Measurements from ENCODE around the gene GPRIN3. TPM values are rescaled to one million over a fixed set of nuclear protein-coding genes. Genes with fewer than 3 reads are reported as not detected.

GPRIN3 gene
- total and polyA plus RNA-seq, 5 donors from 2014 or later: 11.7 to 78.9 (median 12.9) TPM

DNA sequence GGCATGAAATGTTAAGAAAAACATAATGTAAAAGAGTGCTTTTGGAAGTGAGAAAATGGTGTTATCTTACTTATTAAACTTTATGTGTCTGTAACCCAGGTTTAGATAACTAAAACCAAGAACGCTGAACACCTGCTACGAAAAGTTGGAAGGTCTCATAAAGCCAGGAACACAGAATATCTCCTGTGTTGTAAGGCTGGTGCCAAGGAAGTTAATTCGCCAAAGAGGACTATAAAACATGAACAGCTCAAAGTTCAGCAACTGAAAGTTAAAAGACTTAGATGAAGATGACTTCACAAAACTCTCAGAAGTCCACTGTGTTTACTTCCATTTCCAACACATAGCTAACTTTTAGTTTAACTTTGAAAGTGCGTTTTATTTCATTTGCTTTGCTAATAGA is 54.3 kb downstream of the GPRIN3 start:
- H3K4me3 Mint-ChIP-seq: no peak overlapping the region
- Histone ChIP-seq H3K27ac (ENCODE audit: insufficient read depth, low read length, poor library complexity, severe bottlenecking) (peak overlapping the region; percentile 24), H3K27me3 (ENCODE audit: control insufficient read depth, insufficient read depth, low read length) (no peaks in the 10 kb centered on the region), H3K4me1 (ENCODE audit: control insufficient read depth, insufficient read depth, low read length, poor library complexity, severe bottlenecking) (peaks cover 33% of the 10 kb centered on the region), H3K36me3 (ENCODE audit: control insufficient read depth, insufficient read depth, low read length) (peaks cover 18% of the 10 kb centered on the region), H3K4me3 (ENCODE audit: low read depth, low read length) (no peak overlapping the region), H3K9me3 (ENCODE audit: control insufficient read depth in 2 of 2, low read length in 2 of 2) (no peaks in the 10 kb centered on the region)
- DNase-seq (no peak), ATAC-seq (ENCODE audit: low read depth in 2 of 2) (no peak)
- H3K4me1 Mint-ChIP-seq: peaks cover 48 to 77% (median 66%) of the 10 kb centered on the region in 4 donors
- peaks cover 21% of the 10 kb centered on the region for H3K36me3 Mint-ChIP-seq
- H3K27me3 Mint-ChIP-seq: no peaks in the 10 kb centered on the region
- no peaks in the 10 kb centered on the region for H3K9me3 Mint-ChIP-seq
- peak overlapping the region in 2 of 3 donors; percentile 7 to 96 for H3K27ac Mint-ChIP-seq

DNA sequence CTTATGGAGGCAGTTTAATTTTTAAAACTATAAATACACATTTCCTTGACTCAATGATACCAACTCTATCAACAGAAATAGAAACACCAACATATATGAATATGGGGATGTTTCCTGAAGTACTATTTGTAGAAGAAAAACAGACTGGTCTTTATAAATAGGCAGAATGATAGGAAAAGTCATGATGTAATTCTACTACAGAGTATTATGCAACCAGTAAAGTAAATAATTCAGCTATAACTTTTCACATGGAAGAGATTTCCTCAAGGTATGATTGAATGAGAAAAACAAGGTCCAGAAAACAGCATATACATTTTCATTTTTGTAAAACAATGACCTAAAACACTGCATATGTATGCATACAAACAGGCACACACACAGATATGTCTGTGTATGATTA is 56.2 kb downstream of the GPRIN3 start:
- Histone ChIP-seq H3K27me3 (ENCODE audit: control insufficient read depth, insufficient read depth, low read length) (no peaks in the 10 kb centered on the region), H3K27ac (ENCODE audit: insufficient read depth, low read length, poor library complexity, severe bottlenecking) (no peak overlapping the region), H3K9me3 (ENCODE audit: control insufficient read depth in 2 of 2, low read length in 2 of 2) (no peaks in the 10 kb centered on the region), H3K4me1 (ENCODE audit: control insufficient read depth, insufficient read depth, low read length, poor library complexity, severe bottlenecking) (peaks cover 13% of the 10 kb centered on the region), H3K36me3 (ENCODE audit: control insufficient read depth, insufficient read depth, low read length) (peaks cover 31% of the 10 kb centered on the region), H3K4me3 (ENCODE audit: low read depth, low read length) (no peak overlapping the region)
- ATAC-seq (ENCODE audit: low read depth in 2 of 2) (no peak), DNase-seq (no peak)
- Mint-ChIP-seq H3K27me3 (no peaks in the 10 kb centered on the region), H3K9me3 (no peaks in the 10 kb centered on the region), H3K4me3 (no peak overlapping the region), H3K36me3 (peaks cover 35% of the 10 kb centered on the region), H3K27ac (peak overlapping the region in 2 of 3 donors; percentile 1 to 87), H3K4me1 (peaks cover 47 to 76% (median 59%) of the 10 kb centered on the region in 4 donors)

DNA sequence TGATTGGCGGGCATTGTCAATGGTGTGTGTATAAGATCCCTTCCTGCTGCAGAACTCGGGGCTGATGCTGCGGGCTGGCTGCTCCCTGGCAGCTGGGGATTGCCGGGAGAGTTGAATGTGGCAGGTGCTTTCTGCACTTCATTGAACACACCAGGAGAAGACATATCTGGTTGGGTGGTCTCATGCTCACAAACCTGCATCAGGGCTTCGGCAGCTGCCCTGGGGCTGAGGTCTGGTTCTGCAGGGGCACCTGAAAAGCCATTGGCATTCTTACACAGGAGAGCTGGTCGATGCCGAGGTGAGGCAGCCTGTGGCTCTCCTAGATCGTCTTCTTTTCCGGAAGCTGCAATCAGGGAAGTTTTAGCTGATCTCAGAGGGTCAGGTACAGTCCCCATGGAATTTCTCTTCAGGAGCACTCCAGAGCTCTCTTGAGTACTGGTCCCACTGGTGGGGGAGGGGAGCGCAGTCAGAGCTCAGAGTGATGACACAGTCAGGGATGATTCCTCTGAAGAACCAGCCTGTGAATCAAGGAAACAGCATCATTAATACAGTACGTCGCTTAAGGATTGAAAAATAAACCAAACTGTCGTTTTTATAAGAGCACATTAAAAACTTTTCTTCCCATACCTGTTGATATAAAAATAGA is 57.8 kb downstream of the GPRIN3 start:
- ATAC-seq (ENCODE audit: low read depth in 2 of 2) (no peak), DNase-seq (no peak)
- Mint-ChIP-seq H3K9me3 (no peaks in the 10 kb centered on the region), H3K4me3 (no peak overlapping the region), H3K4me1 (peaks cover 46 to 77% (median 59%) of the 10 kb centered on the region in 4 donors), H3K27ac (peak overlapping the region in 1 of 3 donors; percentile 42), H3K36me3 (peaks cover 34% of the 10 kb centered on the region), H3K27me3 (no peaks in the 10 kb centered on the region)
- Histone ChIP-seq H3K4me1 (ENCODE audit: control insufficient read depth, insufficient read depth, low read length, poor library complexity, severe bottlenecking) (peaks cover 16% of the 10 kb centered on the region), H3K27me3 (ENCODE audit: control insufficient read depth, insufficient read depth, low read length) (no peaks in the 10 kb centered on the region), H3K36me3 (ENCODE audit: control insufficient read depth, insufficient read depth, low read length) (peaks cover 36% of the 10 kb centered on the region), H3K27ac (ENCODE audit: insufficient read depth, low read length, poor library complexity, severe bottlenecking) (no peak overlapping the region), H3K4me3 (ENCODE audit: low read depth, low read length) (no peak overlapping the region), H3K9me3 (ENCODE audit: control insufficient read depth in 2 of 2, low read length in 2 of 2) (no peaks in the 10 kb centered on the region)

DNA sequence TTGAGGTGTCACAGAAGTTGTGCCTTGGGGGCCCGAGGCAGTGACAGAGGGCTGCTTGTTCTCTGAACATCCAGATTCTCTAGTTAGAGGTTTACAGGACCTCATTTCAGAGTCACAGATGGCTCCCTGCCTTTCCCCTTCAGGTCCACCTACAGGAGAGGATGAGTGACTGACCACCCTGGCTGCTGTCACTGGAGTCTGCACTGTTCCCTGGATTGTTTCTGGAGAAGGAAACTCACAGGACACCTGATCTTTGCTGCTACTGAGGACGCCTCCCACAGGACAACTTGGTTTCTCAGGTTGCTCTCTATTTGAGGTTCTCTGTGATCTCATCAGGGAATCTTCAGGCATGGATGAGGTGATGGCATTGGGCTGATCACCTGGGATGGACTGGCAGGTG is 58.3 kb downstream of the GPRIN3 start:
- H3K27ac ChIP-seq (ENCODE audit: insufficient read depth, low read length, poor library complexity, severe bottlenecking): no peak overlapping the region
- Mint-ChIP-seq H3K4me1 (peaks cover 45 to 77% (median 58%) of the 10 kb centered on the region in 4 donors), H3K9me3 (no peaks in the 10 kb centered on the region), H3K36me3 (peaks cover 29% of the 10 kb centered on the region), H3K27ac (no peak overlapping the region), H3K27me3 (no peaks in the 10 kb centered on the region), H3K4me3 (no peak overlapping the region)
- no peak overlapping the region for H3K4me3 ChIP-seq (ENCODE audit: low read depth, low read length)
- no peaks in the 10 kb centered on the region for H3K27me3 ChIP-seq (ENCODE audit: control insufficient read depth, insufficient read depth, low read length)
- H3K36me3 ChIP-seq (ENCODE audit: control insufficient read depth, insufficient read depth, low read length): peaks cover 36% of the 10 kb centered on the region
- H3K9me3 ChIP-seq (ENCODE audit: control insufficient read depth in 2 of 2, low read length in 2 of 2): no peaks in the 10 kb centered on the region
- ATAC-seq (ENCODE audit: low read depth in 2 of 2) (no peak), DNase-seq (no peak)
- peaks cover 21% of the 10 kb centered on the region for H3K4me1 ChIP-seq (ENCODE audit: control insufficient read depth, insufficient read depth, low read length, poor library complexity, severe bottlenecking)

DNA sequence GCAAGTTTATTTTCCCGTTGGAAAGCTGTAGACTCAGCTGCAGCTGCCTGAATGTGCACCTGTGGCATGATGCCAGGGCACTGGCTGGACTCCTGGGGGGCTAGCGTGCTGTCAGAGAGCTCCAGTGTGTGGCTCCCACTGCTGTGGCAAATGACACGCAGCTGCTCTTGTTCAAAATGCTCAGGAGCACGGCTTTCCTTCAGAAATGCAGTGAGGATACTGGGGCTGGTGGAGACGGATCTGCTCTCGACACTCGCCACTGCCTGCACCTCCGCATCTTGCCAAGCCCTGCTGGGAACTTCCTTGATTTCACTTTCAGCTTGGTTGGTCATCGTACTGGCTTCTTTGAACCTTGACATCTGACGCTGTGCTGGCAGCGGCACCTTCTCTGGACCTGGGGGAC is 58.7 kb downstream of the GPRIN3 start:
- H3K9me3 Mint-ChIP-seq: no peaks in the 10 kb centered on the region
- no peaks in the 10 kb centered on the region for H3K27me3 Mint-ChIP-seq
- H3K27me3 ChIP-seq (ENCODE audit: control insufficient read depth, insufficient read depth, low read length): no peaks in the 10 kb centered on the region
- H3K27ac Mint-ChIP-seq: no peak overlapping the region
- DNase-seq (no peak), ATAC-seq (ENCODE audit: low read depth in 2 of 2) (no peak)
- no peak overlapping the region for H3K4me3 Mint-ChIP-seq
- H3K27ac ChIP-seq (ENCODE audit: insufficient read depth, low read length, poor library complexity, severe bottlenecking): no peak overlapping the region
- peaks cover 36% of the 10 kb centered on the region for H3K36me3 ChIP-seq (ENCODE audit: control insufficient read depth, insufficient read depth, low read length)
- H3K4me1 Mint-ChIP-seq: peaks cover 46 to 77% (median 55%) of the 10 kb centered on the region in 4 donors
- H3K9me3 ChIP-seq (ENCODE audit: control insufficient read depth in 2 of 2, low read length in 2 of 2): no peaks in the 10 kb centered on the region
- H3K36me3 Mint-ChIP-seq: peaks cover 27% of the 10 kb centered on the region
- H3K4me1 ChIP-seq (ENCODE audit: control insufficient read depth, insufficient read depth, low read length, poor library complexity, severe bottlenecking): peaks cover 25% of the 10 kb centered on the region
- H3K4me3 ChIP-seq (ENCODE audit: low read depth, low read length): no peak overlapping the region

DNA sequence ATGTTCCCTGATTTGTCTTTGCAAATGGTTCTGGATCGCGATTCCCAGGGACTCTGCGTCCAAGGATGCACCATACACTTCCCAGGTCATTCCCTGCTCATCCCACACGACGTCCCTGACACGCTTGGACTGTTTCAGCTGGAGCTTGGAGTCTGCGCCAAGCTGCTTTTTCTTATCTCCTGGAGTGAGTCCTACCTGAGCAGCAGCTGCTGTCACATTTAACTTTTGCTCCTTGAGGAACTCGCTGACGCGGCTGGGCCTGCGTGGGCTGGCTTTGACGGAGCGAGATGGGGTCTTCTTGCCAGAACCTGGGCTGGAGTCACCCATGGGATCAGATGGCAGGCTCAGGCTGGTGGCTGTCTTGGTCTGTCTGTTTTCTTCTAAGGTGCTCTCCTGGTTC is 59.6 kb downstream of the GPRIN3 start:
- Histone ChIP-seq H3K27me3 (ENCODE audit: control insufficient read depth, insufficient read depth, low read length) (no peaks in the 10 kb centered on the region), H3K4me1 (ENCODE audit: control insufficient read depth, insufficient read depth, low read length, poor library complexity, severe bottlenecking) (peaks cover 29% of the 10 kb centered on the region), H3K27ac (ENCODE audit: insufficient read depth, low read length, poor library complexity, severe bottlenecking) (no peak overlapping the region), H3K36me3 (ENCODE audit: control insufficient read depth, insufficient read depth, low read length) (peaks cover 36% of the 10 kb centered on the region), H3K4me3 (ENCODE audit: low read depth, low read length) (no peak overlapping the region), H3K9me3 (ENCODE audit: control insufficient read depth in 2 of 2, low read length in 2 of 2) (no peaks in the 10 kb centered on the region)
- Mint-ChIP-seq H3K27ac (peak overlapping the region in 1 of 3 donors; percentile 60), H3K4me1 (peaks cover 48 to 77% (median 56%) of the 10 kb centered on the region in 4 donors), H3K9me3 (no peaks in the 10 kb centered on the region), H3K27me3 (no peaks in the 10 kb centered on the region), H3K4me3 (peak overlapping the region in 1 of 4 donors; percentile 2), H3K36me3 (peaks cover 30% of the 10 kb centered on the region)
- DNase-seq: no peak
- ATAC-seq (ENCODE audit: low read depth in 2 of 2): no peak

DNA sequence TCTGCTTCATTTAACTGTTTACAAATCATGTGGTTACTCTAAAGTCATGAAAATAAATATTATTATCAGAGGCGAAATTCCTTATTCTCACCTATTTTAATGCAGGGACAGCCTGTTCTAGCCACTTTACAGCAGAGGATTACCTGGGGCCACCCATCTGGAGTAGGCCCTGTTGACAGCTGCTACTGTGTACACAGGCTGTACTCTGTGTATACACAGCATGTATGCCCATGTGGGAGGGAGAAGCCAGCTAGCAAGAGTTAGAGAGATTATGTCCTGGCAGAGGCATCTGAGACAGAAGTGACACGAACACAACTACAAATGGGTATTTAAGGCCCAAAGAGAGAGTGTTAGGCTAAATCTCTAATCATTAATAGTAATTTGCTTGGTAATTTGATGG is 62.1 kb downstream of the GPRIN3 start:
- H3K27ac ChIP-seq (ENCODE audit: insufficient read depth, low read length, poor library complexity, severe bottlenecking): no peak overlapping the region
- no peaks in the 10 kb centered on the region for H3K9me3 Mint-ChIP-seq

DNA sequence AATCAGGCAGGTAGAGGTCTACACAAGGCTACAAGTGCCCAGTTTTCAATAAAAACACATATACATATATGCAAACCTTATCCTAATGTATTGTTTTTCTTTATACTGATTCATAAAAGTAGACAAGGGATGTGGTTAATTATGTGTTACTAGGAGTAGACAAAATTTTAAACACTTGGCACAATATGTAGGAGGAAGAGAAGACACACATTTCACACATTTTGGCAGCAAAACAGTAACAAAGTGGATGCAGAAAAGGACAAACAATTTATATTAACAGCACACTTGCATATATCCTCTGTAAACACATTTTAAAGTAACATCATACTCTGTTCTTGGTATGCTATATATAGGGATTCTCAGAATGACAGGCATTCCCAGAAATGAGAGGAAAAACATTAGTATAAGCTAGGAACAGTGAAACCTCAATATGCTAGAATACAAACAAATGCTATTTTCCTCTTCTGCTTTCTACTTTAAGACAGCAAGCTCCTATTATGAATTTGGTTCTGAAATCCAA is 63.8 kb downstream of the GPRIN3 start:
- H3K9me3 ChIP-seq (ENCODE audit: control insufficient read depth in 2 of 2, low read length in 2 of 2): no peaks in the 10 kb centered on the region
- peak overlapping the region; percentile 49 to 74 (median 68) for H3K27ac Mint-ChIP-seq
- H3K36me3 ChIP-seq (ENCODE audit: control insufficient read depth, insufficient read depth, low read length): peaks cover 27% of the 10 kb centered on the region
- peak in 1 of 2 donors; percentile 56 for ATAC-seq (ENCODE audit: low read depth in 2 of 2)
- H3K4me3 ChIP-seq (ENCODE audit: low read depth, low read length): peak overlapping the region; percentile 18
- peaks cover 21% of the 10 kb centered on the region for H3K36me3 Mint-ChIP-seq
- peak in 1 of 3 donors; percentile 12 for DNase-seq
- no peaks in the 10 kb centered on the region for H3K27me3 Mint-ChIP-seq
- H3K4me1 Mint-ChIP-seq: peaks cover 40 to 65% (median 52%) of the 10 kb centered on the region in 4 donors
- peak overlapping the region in 1 of 4 donors; percentile 53 for H3K4me3 Mint-ChIP-seq
- no peaks in the 10 kb centered on the region for H3K9me3 Mint-ChIP-seq
- peaks cover 21% of the 10 kb centered on the region for H3K4me1 ChIP-seq (ENCODE audit: control insufficient read depth, insufficient read depth, low read length, poor library complexity, severe bottlenecking)
- H3K27ac ChIP-seq (ENCODE audit: insufficient read depth, low read length, poor library complexity, severe bottlenecking): peak overlapping the region; percentile 60
- H3K27me3 ChIP-seq (ENCODE audit: control insufficient read depth, insufficient read depth, low read length): no peaks in the 10 kb centered on the region

More for the DNA sequence above, 62.1 kb downstream of the GPRIN3 start:
- Mint-ChIP-seq H3K27ac (peak overlapping the region in 1 of 3 donors; percentile 44), H3K27me3 (no peaks in the 10 kb centered on the region), H3K36me3 (peaks cover 34% of the 10 kb centered on the region), H3K4me3 (no peak overlapping the region), H3K4me1 (peaks cover 40 to 71% (median 53%) of the 10 kb centered on the region in 4 donors)
- peaks cover 40% of the 10 kb centered on the region for H3K36me3 ChIP-seq (ENCODE audit: control insufficient read depth, insufficient read depth, low read length)
- no peaks in the 10 kb centered on the region for H3K9me3 ChIP-seq (ENCODE audit: control insufficient read depth in 2 of 2, low read length in 2 of 2)
- no peaks in the 10 kb centered on the region for H3K27me3 ChIP-seq (ENCODE audit: control insufficient read depth, insufficient read depth, low read length)
- H3K4me1 ChIP-seq (ENCODE audit: control insufficient read depth, insufficient read depth, low read length, poor library complexity, severe bottlenecking): peaks cover 21% of the 10 kb centered on the region
- H3K4me3 ChIP-seq (ENCODE audit: low read depth, low read length): no peak overlapping the region
- ATAC-seq (ENCODE audit: low read depth in 2 of 2) (no peak), DNase-seq (no peak)
